ENCODE results near the gene ZNF423.

DNA sequence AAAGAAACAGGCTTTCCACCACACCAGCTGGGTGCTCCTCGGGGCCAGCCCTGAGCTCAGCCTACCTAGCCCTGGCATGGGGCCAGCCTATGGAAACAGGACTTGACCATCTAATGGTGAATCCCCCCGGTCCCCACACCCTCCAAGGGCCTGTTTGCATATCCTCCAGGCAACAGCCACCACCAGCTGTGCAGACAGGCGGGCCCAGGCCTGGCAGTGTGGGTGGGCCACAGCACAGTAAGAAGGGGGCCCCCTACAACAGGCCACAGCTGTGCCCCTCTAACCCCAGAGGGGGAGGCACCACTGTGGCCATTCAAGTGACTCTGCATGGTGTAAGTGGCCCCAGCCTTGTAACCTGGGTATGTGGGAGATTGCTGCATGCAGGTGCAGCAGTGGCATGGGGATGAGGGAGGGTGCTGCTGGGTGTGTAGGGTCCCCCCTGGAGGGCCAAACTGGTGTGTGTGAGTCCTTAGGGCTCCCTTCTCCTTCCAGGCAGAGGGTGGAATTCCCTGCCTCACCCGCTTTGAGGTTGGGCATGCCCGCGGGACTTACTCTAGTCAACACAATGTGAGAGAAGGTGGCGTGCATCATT, 334.1 kb downstream of the ZNF423 start:
- TF ChIP-seq POLR2A (IDR thresholded peaks at IDR 0.05) (no peak), CTCF (IDR thresholded peaks at IDR 0.05) (no peak)
